Nucleus accumbens (tissue), 56 donors: ENCODE results near the gene PLCXD3.
A peak's percentile ranks its signal among the peaks of the same experiment; 100 is the strongest.

Source experiments
- DNase-seq, 56 donors: peaks; one replicate each; lab custom pipeline; 2025; lab: John Stamatoyannopoulos, UW

PLCXD3 gene, protein sequence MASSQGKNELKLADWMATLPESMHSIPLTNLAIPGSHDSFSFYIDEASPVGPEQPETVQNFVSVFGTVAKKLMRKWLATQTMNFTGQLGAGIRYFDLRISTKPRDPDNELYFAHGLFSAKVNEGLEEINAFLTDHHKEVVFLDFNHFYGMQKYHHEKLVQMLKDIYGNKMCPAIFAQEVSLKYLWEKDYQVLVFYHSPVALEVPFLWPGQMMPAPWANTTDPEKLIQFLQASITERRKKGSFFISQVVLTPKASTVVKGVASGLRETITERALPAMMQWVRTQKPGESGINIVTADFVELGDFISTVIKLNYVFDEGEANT

DNA sequence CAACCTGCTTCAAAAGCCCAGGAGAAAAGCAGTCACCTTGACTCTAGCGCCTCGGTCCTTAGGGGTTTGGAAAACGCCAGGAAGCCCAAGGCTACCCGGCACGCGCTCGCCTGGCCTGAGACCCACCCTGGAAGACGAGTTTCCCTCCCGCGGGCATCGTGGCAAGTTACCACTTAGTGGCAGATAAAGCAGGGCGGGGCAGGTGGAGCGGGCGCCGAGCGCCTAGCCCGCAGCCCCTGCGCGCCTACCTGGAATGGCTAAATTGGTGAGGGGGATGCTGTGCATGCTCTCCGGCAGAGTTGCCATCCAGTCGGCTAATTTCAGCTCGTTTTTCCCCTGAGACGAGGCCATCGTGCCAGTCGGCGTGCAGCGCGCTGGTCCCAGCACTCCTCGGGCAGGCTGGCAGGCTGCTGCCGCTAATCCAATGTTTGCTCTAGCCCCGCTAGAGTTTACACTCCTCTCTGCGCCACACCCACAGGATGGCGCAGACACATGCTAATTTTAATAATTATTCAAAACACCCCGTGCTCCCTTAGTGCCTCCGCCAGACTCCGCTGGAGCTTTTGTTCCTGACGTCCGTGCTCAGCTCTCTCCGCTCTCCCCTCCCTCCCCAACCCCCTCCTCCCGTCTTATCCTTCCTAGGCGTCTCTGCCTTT, at the start of gene PLCXD3:
TSS of gene PLCXD3 (minus strand) at position 426 of the 656 bp plus-strand sequence. CDS start at position 351, 75 bp downstream.
- peak in 21 of 56 donors; percentile 1 to 62 (median 24) for DNase-seq

DNA sequence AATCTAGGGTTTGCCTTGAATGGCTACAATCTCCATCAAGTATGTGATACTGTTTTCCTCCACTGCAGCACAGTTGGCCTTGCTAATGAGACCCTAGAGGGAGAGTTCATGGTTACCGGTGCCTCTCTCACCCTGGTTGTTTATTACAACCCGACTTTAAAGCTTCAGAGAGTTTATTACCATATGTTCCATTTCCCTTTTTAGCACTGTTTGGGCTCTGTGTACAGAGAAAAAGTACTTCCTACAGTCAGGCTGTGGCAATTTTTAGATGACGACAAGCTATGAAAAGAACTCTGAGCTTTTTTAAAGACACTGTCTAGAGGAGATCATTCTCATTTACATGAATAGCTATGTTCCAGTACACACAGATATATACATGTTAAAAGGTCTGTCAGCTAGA, 48.8 kb upstream of the PLCXD3 start:
- DNase-seq, result no peak

DNA sequence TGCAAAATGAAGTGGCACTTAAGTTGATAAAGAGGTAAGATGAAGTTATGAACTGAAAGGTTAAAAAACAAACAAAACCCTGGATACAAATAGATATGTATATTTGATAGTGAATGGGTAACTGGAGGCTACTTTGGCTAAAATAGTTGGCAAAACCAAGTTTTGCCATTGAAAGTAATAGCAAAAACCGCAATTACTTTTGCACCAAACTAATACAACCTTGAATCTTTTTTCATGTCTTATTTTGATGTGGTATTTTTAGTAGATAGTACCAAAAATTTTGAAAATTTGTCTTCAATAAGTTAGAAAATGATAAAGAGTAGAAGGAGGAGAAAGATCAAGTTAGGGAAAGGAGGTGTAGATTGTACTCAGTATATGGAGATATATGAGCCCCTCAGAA, 47.9 kb upstream of the PLCXD3 start:
- no peak for DNase-seq

DNA sequence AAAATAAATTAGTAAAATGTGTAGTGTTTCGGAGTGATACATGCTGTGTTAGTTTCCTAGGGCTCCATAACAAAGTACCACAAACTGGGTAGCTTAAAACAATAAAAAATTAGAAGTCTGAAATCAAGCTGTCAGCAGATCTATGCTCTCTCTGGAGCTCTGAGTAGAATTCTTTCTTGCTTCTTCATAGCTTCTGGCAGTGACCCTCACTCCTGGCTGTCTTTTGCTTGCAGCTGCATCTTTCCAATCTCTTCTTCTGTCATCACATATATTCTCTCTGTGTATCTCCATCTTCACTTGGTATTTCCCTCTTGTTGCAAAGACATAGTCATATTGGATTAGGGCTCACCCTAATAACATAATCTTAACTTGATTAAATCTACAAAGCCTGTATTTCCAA, 37.6 kb upstream of the PLCXD3 start:
- DNase-seq, result no peak

DNA sequence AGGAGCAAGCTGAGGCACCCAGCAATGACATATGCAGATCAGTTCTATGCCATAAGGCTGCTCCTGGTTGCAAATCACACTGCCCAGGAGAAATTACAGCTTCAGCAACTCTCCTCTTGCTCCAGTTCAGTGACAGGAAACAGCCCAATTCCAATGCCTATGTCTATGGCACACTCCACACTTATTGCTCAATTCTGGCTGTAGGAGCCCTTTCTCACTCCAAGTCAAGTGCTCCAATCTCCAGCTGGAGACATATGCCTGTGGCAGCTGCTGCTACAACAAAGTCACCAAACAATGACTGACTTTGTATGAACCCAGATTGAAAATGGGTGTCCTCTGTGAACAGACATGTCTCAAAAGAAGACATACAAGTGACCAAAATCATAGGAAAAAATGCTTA, 31.8 kb upstream of the PLCXD3 start:
- DNase-seq, result no peak

DNA sequence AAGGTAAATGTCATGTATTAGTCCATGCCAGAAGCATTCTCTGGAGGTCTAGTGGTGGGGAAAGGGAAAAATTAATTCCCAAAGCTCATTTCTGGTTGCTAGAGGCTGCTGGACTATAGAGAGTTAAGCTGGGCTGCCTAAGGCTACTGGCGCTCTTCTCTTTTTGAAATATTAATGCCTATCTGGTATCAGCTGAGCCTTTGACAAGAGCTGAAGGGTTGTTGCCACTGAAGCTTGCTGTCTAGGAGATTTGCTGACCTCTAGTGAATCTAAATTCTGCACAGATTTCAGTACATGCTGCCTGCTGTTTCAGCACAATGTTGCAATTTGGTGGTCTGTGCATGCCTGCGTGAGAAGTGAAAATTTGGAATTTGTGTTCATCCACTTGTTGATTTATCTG, 29.1 kb upstream of the PLCXD3 start:
- no peak for DNase-seq

DNA sequence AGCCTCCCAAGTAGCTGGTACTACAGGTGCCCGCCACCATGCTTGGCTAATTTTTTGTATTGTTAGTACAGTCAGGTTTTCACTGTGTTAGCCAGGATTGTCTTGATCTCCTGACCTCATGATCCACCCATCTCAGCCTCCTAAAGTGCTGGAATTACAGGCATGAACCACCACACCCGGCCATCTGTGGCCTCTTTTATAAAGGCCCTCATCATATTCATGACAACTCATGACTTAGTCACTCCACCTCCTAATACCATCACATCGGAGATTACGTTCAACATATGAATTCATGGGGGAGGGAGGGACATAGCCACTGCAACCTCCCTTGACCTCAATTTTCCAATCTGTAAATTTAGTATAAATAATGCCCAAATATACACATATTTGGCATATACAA, 27.2 kb upstream of the PLCXD3 start:
- no peak for DNase-seq

DNA sequence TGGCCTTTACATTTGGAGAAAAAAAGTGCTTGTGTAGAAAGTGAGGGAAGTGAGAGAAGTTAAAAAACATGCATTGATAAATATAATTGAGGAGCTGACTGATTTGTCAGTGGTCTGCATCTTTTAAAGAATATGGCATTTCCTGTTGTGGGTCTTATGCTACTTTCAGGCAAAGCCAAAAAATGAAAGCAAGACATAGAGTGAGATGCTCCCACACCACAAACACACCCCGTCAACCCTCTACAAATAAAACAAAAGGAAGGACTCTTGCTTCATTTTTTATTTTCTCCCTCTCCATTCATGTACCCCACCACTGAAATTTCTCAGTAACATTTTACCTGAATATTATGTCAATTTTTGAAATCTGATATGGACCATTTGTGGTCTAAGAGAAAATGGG, 22.1 kb upstream of the PLCXD3 start:
- no peak for DNase-seq

DNA sequence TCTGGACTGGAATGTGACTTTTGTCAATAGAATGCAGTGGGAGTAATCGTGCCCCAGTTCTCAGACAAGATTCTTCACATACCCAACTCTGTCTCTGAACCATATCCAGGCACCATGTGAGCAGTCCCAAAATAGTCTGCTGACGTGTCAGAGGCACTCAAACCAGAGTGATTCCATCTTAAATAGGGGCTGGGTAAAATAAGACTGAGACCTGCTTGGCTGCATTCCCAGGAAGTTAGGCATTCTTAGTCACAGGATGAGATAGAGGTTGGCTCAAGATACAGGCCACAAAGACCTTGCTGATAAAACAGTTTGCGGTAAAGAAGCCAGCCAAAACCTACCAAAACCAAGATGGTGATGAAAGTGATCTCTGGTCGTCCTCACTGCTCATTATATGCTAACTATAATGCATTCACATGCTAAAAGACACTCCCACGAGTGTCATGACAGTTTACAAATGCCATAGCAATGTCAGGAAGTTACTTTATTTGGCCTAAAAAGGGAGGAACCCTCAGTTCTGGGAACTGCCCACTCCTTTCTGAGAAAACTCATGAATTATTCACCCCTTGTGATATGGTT, 16.9 kb upstream of the PLCXD3 start:
- DNase-seq, result no peak

DNA sequence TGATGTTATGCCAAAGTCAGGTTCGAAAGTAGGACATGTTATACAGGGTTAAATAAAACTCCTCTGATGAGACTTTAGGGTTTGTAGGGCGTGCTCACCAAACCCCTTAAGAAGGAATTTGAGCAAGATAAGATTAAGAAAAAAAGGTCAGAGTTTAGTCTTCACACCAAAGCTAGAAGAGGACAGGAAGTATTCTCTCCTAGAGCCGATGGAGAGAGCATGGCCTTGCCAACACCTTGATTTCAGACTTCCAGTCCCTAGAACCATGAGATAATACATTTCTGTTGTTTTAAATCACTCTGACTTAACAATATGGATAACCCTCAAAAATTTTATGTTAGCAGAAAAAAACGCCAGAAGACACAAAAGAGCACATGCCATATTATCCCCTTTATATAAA, 16.3 kb upstream of the PLCXD3 start:
- no peak for DNase-seq

DNA sequence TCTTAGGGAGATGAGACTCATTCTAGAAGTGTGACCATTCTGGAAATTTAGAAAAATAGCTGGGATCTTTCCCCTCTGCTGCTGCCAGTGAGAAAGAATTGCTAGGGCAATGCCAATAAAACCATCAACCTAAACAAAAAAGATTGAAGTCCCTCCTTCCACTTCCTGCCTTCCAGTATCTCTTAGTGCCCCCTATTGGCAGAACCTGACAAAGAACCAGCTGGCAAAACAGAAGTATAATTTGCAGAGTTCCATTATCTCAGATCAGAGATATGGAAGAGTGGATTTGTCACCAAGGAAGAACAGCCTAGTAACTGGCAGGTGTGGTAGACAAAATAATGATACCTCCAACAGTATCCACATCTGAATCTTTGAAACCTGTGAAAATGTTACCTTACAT, 13.8 kb upstream of the PLCXD3 start:
- DNase-seq, result no peak

DNA sequence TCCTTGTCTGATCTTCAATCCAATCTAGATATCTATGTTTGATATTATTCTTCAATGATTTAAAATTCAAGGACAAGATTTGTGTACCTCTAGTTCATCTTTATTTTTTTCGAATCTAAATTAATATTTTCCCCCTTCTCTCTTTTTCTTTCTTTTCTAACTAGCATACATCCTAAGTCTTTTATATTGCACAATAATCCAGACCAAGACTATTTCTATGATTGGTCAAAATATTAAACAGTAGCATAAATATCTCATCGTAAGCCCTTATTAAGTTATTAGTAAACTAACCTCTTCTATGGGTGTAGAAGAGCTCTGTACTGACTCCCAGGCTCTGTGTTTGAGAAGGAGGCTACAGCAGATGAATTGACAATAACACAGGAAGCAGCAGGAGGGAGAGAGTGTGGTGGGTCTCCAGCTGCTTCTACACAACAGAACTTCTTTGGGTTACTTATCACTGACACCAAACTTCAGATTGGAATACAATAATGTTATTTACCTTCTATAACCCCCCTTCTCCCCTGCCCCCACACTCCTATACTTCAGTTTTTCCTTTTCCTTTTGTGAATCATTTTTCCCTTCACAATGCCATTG, 11.9 kb upstream of the PLCXD3 start:
- no peak for DNase-seq

DNA sequence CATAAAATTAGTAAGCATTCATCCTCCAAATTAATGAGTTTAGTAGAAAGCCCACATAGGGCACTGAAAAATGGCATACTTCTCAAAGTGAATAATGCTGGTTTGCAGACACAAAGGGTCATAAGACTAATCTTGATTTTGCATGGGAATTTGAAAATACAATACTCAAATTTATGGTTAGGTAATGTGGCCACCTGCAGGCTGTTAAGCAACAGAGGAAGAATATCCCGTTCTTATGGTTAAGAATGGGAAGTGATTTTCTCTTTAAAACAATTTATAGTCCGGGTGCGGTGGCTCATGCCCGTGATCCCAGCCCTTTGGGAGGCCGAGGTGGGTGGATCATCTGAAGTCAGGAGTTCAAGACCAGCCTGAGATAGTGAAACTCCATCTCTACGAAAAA, 9.4 kb upstream of the PLCXD3 start:
- no peak for DNase-seq

DNA sequence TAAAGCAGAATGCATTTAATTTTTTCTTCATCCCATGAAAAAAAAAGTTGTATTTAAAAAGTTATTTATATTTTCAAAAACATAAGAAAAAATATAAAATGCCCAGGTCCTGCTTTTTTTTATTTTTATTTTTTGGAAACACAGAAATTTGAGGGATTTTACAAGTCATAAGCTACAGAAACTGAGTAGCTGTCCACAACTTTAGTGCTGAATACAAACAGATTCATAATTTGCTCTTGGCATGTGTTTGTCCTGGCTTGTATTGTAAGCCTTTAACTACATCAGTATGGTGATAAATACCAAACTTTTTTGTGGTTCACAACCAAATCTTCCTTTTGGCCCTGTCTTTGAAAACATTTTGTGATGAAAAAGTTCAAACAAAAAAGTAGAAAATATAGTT, 7.5 kb upstream of the PLCXD3 start:
- no peak for DNase-seq

DNA sequence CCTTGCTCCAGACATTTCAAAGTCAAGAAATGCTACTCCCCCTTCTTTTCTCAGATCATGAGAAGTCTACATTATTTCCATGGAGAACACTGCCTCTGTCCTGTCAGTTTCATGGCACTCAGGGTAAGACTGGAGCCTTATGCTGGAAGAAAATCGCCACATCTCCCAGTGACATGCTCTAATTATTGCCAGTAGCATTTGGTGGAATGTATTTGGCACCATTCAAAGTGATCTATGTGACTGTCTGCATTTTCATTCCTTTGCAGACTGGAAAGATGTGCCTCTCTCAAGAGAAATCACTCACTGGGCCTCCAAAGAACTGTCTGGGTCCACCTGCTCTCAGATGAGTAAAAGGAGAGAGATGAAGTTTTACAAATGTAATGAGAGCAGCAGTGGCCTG, 840 bp upstream of the PLCXD3 start:
- no peak for DNase-seq

DNA sequence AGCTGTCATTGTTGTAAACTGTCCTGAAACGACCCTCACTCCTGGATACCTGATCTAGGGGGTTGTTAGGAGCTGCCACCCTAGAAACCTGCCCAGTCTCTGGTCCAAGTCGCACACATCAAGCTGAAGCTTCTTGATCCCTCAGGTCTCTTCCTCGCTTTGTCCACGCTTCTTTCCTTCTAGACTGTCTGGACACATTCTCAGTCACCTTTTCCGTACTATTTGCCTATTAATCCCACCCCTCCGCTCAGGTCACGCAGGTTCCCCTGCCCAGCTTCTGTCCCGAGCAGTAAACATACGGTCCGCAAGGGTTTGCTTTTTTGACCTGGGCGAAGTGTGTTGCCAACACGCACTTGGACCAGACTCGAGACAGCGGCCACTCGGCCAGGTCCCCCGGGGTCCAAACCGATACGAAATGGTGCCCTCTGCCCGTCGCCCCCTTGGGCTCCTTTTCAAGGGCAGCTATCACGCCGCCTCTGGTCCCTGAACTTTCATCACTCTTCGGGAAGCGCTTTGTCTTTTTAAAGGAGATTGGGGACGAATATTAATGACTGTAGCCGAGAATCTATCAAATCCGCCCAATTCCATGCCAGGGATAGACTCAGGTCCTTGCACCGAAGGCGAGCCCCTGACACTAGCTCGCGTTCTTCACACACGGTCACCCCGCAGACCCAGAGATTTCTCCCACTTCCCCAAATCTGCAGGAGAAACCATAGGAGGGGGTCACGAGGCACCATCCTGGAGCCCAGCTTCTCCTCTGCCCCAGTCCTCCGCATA, 814 bp downstream of the PLCXD3 start:
- peak in 2 of 56 donors; percentile 23 to 50 for DNase-seq

DNA sequence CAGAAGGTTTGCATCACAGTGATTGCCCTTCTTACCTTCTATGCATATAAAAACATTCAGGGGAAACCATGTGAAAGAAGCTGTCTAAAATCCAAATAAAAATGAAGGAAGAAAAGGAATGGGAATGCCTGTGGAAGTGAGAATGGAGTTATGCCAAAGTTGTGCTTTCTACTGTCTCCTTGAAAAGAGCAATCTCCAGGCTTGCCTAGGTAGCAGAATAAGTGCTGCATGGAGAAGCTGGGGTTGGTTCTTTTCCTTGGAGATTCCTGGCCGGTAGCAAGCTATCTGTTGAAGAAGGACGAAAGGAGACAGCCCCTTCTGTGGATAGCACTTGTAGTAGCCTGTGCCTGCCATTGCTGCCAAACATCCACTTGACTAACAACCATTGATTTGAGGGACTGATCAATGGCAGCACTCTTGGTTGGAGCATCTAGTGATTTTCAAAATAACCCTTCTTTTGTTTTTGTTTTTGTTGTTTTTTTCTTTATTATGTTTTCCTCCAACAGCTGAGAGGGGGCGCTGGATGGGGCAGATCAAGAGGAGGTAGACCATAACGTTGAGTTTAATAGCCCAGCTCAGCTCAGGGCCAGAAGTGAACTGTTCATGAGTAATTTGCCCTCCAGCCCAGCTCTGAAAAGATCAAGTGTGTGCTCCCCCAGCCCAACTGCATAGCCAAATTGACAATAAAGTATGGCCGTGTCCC, 1.6 kb downstream of the PLCXD3 start:
- DNase-seq, result no peak

DNA sequence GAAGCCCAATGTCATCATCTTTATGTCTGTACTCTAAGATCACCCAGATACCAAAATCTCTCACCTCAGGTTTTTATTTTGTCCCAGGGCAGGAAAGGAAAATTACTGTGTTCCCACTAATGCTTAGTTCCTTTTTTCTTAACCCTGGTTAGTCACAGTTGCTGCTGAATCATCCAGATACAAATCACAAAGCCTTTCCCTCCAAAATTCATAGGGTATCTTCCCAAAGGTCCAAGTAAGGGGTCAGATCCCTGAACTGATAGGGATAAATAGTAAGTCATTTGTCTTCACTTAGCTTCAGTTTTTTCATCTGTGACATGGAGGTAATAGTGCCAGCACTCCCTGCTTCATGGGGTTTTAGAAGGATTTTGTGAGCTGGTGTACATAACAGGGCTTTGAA, 2.2 kb downstream of the PLCXD3 start:
- DNase-seq, result no peak

DNA sequence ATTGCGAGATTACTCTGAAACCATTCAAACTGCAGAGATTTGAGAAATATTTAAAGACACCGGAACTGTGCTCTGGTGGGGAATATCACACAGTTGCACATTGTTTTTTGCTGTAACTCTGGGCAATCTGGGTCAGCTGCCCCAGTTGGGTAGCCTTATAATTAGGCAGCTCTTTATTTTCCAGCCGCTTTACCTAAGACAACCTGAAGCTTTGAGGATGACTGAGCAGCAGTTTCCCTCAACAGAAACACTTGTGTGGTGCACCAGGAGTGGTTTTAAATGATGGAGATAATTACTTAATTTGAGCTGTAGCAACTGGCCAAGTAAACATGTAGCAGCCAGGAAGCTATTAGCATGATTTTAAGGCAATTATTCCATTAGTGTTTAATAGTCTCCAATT, 2.9 kb downstream of the PLCXD3 start:
- no peak for DNase-seq

DNA sequence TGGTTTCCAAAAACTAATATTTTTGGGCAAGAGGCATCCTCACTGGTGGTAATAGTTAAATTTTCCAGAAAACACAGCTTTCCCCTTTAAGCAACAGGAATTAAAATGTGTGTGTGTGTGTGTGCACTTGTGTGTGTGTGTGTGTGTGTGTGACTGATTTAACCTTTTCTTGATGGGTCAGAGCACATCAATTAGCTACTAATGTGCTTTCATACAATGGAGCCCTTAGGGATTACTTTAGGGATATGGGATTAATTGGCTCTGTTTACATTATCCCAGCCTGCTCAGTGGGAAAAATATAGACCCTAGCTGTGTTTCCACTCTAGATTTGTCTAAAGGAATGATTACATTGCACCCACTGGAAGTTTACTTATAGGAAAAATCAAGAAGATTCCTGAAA, 6.5 kb downstream of the PLCXD3 start:
- no peak for DNase-seq
